ENCODE measurements around the gene HOTAIR. TPM values are rescaled to one million over a fixed set of nuclear protein-coding genes. Genes with fewer than 3 reads are reported as not detected.

The HOTAIR gene
- polyA plus RNA-seq, 1 donor = 0.04 TPM

- Histone ChIP-seq H3K4me1 (ENCODE audit: control insufficient read depth, insufficient read depth, low read length) (no peaks in the 10 kb centered on the region), H3K27me3 (ENCODE audit: control insufficient read depth, insufficient read depth, low read length) (peaks cover 99% of the 10 kb centered on the region), H3K27ac (ENCODE audit: low read length) (no peak overlapping the region), H3K9me3 (ENCODE audit: control insufficient read depth, low read depth, low read length) (peaks cover 11% of the 10 kb centered on the region), H3K4me3 (ENCODE audit: low read length) (no peak overlapping the region), H3K36me3 (ENCODE audit: control insufficient read depth, insufficient read depth, low read length) (no peaks in the 10 kb centered on the region)
- 74% methylated on average over 2 of the region's 9 CpGs for WGBS (ENCODE audit: insufficient coverage, low lambda C conversion rate)
- DNase-seq = no peak
Measured at GRCh38 chr12:53948650-53949593, 25.8 kb downstream of the HOTAIR start.

DNA sequence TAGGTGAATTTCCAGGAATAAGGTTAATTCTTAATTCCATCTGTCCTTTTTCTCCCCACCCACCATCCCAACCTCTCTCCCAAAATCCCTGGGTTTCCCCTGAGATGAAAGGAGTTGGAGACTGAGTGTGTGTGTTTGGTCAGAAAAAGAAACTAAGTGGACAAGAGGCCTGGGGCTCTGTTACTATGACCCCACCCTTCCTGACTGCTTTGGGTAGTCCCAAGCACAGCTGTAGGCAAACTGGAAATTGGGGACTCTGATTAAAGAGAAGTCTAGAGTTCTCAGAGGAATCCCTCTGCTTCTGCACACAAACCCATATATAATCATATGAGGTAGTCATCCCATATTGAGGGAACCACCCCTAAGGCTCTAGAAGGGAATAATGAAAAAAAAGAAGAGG lies 27.0 kb downstream of the HOTAIR start:
- Histone ChIP-seq H3K27ac (ENCODE audit: low read length) (no peak overlapping the region), H3K27me3 (ENCODE audit: control insufficient read depth, insufficient read depth, low read length) (peaks cover 98% of the 10 kb centered on the region), H3K9me3 (ENCODE audit: control insufficient read depth, low read depth, low read length) (peaks cover 8% of the 10 kb centered on the region), H3K4me3 (ENCODE audit: low read length) (no peak overlapping the region), H3K36me3 (ENCODE audit: control insufficient read depth, insufficient read depth, low read length) (no peaks in the 10 kb centered on the region), H3K4me1 (ENCODE audit: control insufficient read depth, insufficient read depth, low read length) (no peaks in the 10 kb centered on the region)
- DNase-seq = no peak

GRCh38 chr12:53944907-53945847 lies 29.6 kb downstream of the HOTAIR start:
- H3K4me1 ChIP-seq (ENCODE audit: control insufficient read depth, insufficient read depth, low read length) = no peaks in the 10 kb centered on the region
- peaks cover 4% of the 10 kb centered on the region for H3K9me3 ChIP-seq (ENCODE audit: control insufficient read depth, low read depth, low read length)
- no peak overlapping the region for H3K4me3 ChIP-seq (ENCODE audit: low read length)
- no peaks in the 10 kb centered on the region for H3K36me3 ChIP-seq (ENCODE audit: control insufficient read depth, insufficient read depth, low read length)
- peaks cover 97% of the 10 kb centered on the region for H3K27me3 ChIP-seq (ENCODE audit: control insufficient read depth, insufficient read depth, low read length)
- H3K27ac ChIP-seq (ENCODE audit: low read length) = no peak overlapping the region
- no CpG with 5 or more reads among the region's 51 CpGs for WGBS (ENCODE audit: insufficient coverage, low lambda C conversion rate)
- no peak for DNase-seq

- WGBS (ENCODE audit: insufficient coverage, low lambda C conversion rate) = no CpG with 5 or more reads among the region's 4 CpGs
- Histone ChIP-seq H3K27me3 (ENCODE audit: control insufficient read depth, insufficient read depth, low read length) (peaks cover 97% of the 10 kb centered on the region), H3K36me3 (ENCODE audit: control insufficient read depth, insufficient read depth, low read length) (no peaks in the 10 kb centered on the region), H3K4me3 (ENCODE audit: low read length) (no peak overlapping the region), H3K27ac (ENCODE audit: low read length) (no peak overlapping the region), H3K9me3 (ENCODE audit: control insufficient read depth, low read depth, low read length) (no peaks in the 10 kb centered on the region), H3K4me1 (ENCODE audit: control insufficient read depth, insufficient read depth, low read length) (no peaks in the 10 kb centered on the region)
- no peak for DNase-seq
Measured at GRCh38 chr12:53944209-53944608, 30.5 kb downstream of the HOTAIR start.

DNA sequence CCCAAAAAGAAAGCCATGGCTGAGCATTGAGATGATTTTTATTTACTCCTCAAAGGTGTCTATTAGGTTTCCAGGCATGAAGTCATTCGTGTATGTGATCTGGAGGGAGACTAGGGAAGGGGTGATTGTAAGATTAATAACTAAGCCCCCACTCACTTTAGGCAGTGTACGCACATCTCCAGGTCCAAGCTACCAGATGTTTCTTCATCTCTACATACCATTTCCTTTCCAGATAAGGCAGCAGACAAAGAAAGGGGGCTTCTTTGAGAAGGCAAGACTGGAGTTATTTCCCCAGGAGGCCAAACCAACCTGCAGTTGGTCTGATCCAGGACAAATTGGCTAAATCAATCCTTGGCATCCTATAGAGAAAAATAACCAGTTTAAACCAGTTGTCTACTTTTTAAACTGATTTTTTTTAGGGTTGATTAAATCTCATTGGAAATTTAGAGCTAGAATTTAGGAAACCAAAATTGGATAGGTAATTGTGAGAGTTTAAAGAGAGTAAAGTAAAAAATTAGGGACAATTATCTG lies 32.2 kb downstream of the HOTAIR start:
- Histone ChIP-seq H3K36me3 (ENCODE audit: control insufficient read depth, insufficient read depth, low read length) (no peaks in the 10 kb centered on the region), H3K4me1 (ENCODE audit: control insufficient read depth, insufficient read depth, low read length) (no peaks in the 10 kb centered on the region), H3K27ac (ENCODE audit: low read length) (no peak overlapping the region), H3K4me3 (ENCODE audit: low read length) (no peak overlapping the region), H3K9me3 (ENCODE audit: control insufficient read depth, low read depth, low read length) (peaks cover 5% of the 10 kb centered on the region), H3K27me3 (ENCODE audit: control insufficient read depth, insufficient read depth, low read length) (peaks cover 97% of the 10 kb centered on the region)
- no CpG with 5 or more reads among the region's 2 CpGs for WGBS (ENCODE audit: insufficient coverage, low lambda C conversion rate)
- no peak for DNase-seq

DNA sequence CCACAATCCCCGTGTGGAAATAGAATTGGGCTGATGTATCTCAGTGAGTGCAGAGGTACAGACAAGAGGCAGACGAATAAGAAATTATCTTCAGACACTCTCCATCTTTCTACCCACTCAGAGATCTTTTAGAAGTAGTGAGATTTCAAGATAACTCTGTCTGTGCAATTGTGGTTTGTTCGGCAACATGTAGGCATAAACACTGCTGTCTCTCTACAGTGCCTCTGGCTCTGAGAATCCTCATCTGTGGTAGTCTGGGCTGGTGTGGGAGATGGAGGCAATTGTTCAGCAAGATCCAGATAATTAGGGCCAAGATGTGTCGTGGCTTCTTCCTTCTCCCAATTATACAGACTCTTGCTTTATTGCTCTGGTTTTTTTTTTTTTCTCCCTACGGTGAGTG lies 33.0 kb downstream of the HOTAIR start:
- H3K4me3 ChIP-seq (ENCODE audit: low read length) = no peak overlapping the region
- DNase-seq = no peak
- peaks cover 98% of the 10 kb centered on the region for H3K27me3 ChIP-seq (ENCODE audit: control insufficient read depth, insufficient read depth, low read length)
- no peaks in the 10 kb centered on the region for H3K4me1 ChIP-seq (ENCODE audit: control insufficient read depth, insufficient read depth, low read length)
- no peaks in the 10 kb centered on the region for H3K36me3 ChIP-seq (ENCODE audit: control insufficient read depth, insufficient read depth, low read length)
- WGBS (ENCODE audit: insufficient coverage, low lambda C conversion rate) = 20% methylated on average over 1 of the region's 5 CpGs
- peaks cover 5% of the 10 kb centered on the region for H3K9me3 ChIP-seq (ENCODE audit: control insufficient read depth, low read depth, low read length)
- H3K27ac ChIP-seq (ENCODE audit: low read length) = no peak overlapping the region

DNA sequence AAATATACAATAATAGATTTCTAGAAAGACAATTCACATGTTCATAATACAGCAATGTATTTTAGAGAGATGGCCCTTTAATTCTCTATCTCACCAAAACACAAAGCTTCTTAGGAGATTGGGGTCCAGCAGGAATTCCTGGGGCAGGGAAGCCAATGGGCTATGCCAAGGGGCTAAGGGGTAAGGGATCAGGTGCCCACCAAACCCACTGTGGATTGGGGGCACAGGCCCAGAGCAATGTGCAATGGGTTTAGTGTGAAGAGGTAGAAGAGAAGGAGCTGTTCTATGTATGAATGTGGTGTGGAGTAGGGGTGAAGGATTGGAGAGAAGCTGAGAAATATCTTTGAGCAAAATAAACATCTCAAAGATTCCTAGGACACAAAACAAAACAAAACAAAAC lies 33.6 kb downstream of the HOTAIR start:
- H3K27me3 ChIP-seq (ENCODE audit: control insufficient read depth, insufficient read depth, low read length) = peaks cover 98% of the 10 kb centered on the region
- no peaks in the 10 kb centered on the region for H3K36me3 ChIP-seq (ENCODE audit: control insufficient read depth, insufficient read depth, low read length)
- DNase-seq = no peak
- no peak overlapping the region for H3K27ac ChIP-seq (ENCODE audit: low read length)
- H3K4me1 ChIP-seq (ENCODE audit: control insufficient read depth, insufficient read depth, low read length) = no peaks in the 10 kb centered on the region
- peaks cover 7% of the 10 kb centered on the region for H3K9me3 ChIP-seq (ENCODE audit: control insufficient read depth, low read depth, low read length)
- H3K4me3 ChIP-seq (ENCODE audit: low read length) = no peak overlapping the region

DNA sequence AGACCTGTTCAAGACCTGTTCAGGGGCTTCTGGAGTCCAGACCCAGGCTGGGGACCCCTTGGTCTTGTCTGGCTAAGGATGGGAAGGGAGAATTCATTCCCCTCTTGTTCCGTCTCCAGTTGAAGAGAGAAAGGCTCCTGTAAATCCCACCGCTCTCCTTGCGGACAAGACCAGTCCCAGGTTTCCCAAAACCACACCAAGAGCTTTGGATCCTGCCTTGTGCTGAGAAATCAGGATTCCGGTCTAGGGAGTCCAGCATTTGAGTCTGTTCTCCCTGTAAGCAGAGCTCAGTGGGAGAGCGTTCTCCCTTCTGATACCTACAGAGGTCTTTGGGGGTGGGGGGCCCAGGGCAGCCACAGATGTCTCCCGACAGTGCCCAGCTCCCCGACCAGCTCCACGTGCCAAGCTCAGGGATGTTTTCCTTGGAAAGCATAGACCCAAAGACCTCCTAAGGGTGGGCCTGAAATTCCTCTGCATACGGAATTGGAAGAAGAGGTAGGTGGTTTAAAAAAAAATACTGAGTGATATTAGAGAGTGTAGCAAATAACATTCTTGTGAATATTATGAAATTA lies 34.2 kb downstream of the HOTAIR start:
- Histone ChIP-seq H3K9me3 (ENCODE audit: control insufficient read depth, low read depth, low read length) (peaks cover 7% of the 10 kb centered on the region), H3K4me1 (ENCODE audit: control insufficient read depth, insufficient read depth, low read length) (no peaks in the 10 kb centered on the region), H3K4me3 (ENCODE audit: low read length) (no peak overlapping the region), H3K27me3 (ENCODE audit: control insufficient read depth, insufficient read depth, low read length) (peaks cover 98% of the 10 kb centered on the region), H3K36me3 (ENCODE audit: control insufficient read depth, insufficient read depth, low read length) (no peaks in the 10 kb centered on the region), H3K27ac (ENCODE audit: low read length) (no peak overlapping the region)
- DNase-seq = no peak
- WGBS (ENCODE audit: insufficient coverage, low lambda C conversion rate) = 0% methylated on average over 1 of the region's 9 CpGs

DNA sequence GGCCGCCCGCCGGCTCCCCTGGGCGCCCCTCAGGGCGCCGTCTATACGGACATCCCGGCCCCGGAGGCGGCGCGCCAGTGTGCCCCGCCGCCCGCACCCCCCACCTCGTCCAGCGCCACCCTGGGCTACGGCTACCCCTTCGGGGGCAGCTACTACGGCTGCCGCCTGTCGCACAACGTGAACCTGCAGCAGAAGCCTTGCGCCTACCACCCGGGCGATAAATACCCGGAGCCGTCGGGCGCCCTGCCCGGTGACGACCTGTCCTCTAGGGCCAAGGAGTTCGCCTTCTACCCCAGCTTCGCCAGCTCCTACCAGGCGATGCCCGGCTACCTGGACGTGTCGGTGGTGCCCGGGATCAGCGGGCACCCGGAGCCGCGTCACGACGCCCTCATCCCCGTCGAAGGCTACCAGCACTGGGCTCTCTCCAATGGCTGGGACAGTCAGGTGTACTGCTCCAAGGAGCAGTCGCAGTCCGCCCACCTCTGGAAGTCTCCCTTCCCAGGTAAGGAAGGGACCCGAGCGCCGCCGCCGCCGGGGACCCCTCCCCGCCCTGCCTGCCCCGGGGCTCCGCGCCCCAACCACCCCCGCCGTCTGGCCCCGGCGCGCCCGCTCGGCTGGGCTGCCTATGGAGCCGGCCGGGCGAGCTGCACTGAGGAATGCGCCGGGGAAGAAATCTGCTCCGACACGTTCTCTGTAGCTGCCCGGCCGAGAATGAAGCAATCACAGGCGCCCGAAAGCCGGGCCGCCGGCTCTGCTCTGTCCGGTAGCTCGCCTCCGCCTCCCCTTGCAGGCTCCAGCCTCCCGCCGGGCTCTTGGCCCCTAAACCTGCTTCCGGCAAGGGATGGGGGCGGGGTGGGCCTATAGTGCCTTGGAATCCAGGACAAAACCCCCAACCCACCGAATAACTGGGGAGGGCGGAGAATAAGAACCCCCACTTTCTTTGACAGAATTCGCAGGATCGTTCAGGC lies 35.3 kb downstream of the HOTAIR start:
- no peak for DNase-seq
- Histone ChIP-seq H3K36me3 (ENCODE audit: control insufficient read depth, insufficient read depth, low read length) (no peaks in the 10 kb centered on the region), H3K4me1 (ENCODE audit: control insufficient read depth, insufficient read depth, low read length) (no peaks in the 10 kb centered on the region), H3K4me3 (ENCODE audit: low read length) (no peak overlapping the region), H3K27ac (ENCODE audit: low read length) (no peak overlapping the region), H3K27me3 (ENCODE audit: control insufficient read depth, insufficient read depth, low read length) (peaks cover 98% of the 10 kb centered on the region), H3K9me3 (ENCODE audit: control insufficient read depth, low read depth, low read length) (peaks cover 7% of the 10 kb centered on the region)
- no CpG with 5 or more reads among the region's 91 CpGs for WGBS (ENCODE audit: insufficient coverage, low lambda C conversion rate)

Measured in large intestine (tissue), 3 donors.